Measurements from ENCODE around the gene CCDC136. TPM values are rescaled to one million over a fixed set of nuclear protein-coding genes. Genes with fewer than 3 reads are reported as not detected.

CCDC136 gene
- total RNA-seq, 1 experiment from 2014 or later: 1.1 TPM

GRCh38 chr7:128793181-128793547 lies 1.4 kb downstream of the CCDC136 start:
- in situ Hi-C loops (cut with HindIII; ENCODE audit: low pct_unique_long_range_greater_than_20kb, low sequenced_read_pairs) (no loop called here), intact Hi-C loops (cut with micrococcal nuclease; ENCODE audit: unreplicated experiment) (loop anchor here (5.0 kb wide), 1 partner anchor 89 kb away; no protein-coding TSS in a partner anchor)
- DNase-seq (ENCODE audit: low read depth, low spot score): no peak
- no peak for ATAC-seq
- no TSS peak for BruUV-seq (replicated peaks)
- POLR2A ChIA-PET: no interaction called here
- no peaks in the 10 kb centered on the region; the same call in 1 of the 2 replicates for H3K36me3 ChIP-seq (ENCODE audit: control insufficient read depth, insufficient read depth, low read length)
- no peaks in the 10 kb centered on the region; the same call in 1 of the 2 replicates for H3K4me1 ChIP-seq (ENCODE audit: control insufficient read depth, insufficient read depth, low read length)
- H3K4me3 ChIP-seq (ENCODE audit: low read depth in 2 of 2, low read length in 2 of 2): no peak overlapping the region
- H3K27ac ChIP-seq (ENCODE audit: low read length): no peak overlapping the region
- CTCF ChIA-PET: no interaction called here
- H3K9me3 ChIP-seq (ENCODE audit: control insufficient read depth, insufficient read depth, low read depth, low read length): no peaks in the 10 kb centered on the region
- H3K27me3 ChIP-seq (ENCODE audit: control insufficient read depth, insufficient read depth, low read length): peaks cover 7% of the 10 kb centered on the region
- TF ChIP-seq CTCF (IDR thresholded peaks at IDR 0.05) (no peak), POLR2AphosphoS5 (IDR thresholded peaks at IDR 0.05; ENCODE audit: low read depth, low read length) (no peak), SIN3A (IDR thresholded peaks at IDR 0.05; ENCODE audit: borderline replicate concordance, insufficient read depth, low read depth, low read length) (no peak), REST (IDR thresholded peaks at IDR 0.05; ENCODE audit: insufficient read depth in 1 of 2, low read depth in 2 of 2, low read length in 1 of 2) (no peak), TCF7L2 (IDR thresholded peaks at IDR 0.05; ENCODE audit: low read depth, low read length) (no peak)

GRCh38 chr7:128794020-128794419 lies 2.3 kb downstream of the CCDC136 start:
- intact Hi-C loops (cut with micrococcal nuclease; ENCODE audit: unreplicated experiment): loop anchor here (5.0 kb wide), 1 partner anchor 88 kb away; no protein-coding TSS in a partner anchor
- Histone ChIP-seq H3K36me3 (ENCODE audit: control insufficient read depth, insufficient read depth, low read length) (no peaks in the 10 kb centered on the region; the same call in 1 of the 2 replicates), H3K27ac (ENCODE audit: low read length) (no peak overlapping the region), H3K9me3 (ENCODE audit: control insufficient read depth, insufficient read depth, low read depth, low read length) (no peaks in the 10 kb centered on the region), H3K27me3 (ENCODE audit: control insufficient read depth, insufficient read depth, low read length) (peaks cover 7% of the 10 kb centered on the region), H3K4me1 (ENCODE audit: control insufficient read depth, insufficient read depth, low read length) (no peaks in the 10 kb centered on the region; the same call in 1 of the 2 replicates), H3K4me3 (ENCODE audit: low read depth in 2 of 2, low read length in 2 of 2) (no peak overlapping the region)
- TF ChIP-seq CTCF (IDR thresholded peaks at IDR 0.05) (peak; percentile 57), REST (IDR thresholded peaks at IDR 0.05; ENCODE audit: insufficient read depth in 1 of 2, low read depth in 2 of 2, low read length in 1 of 2) (no peak)
- in situ Hi-C loops (cut with HindIII; ENCODE audit: low pct_unique_long_range_greater_than_20kb, low sequenced_read_pairs): no loop called here
- BruUV-seq (replicated peaks): no TSS peak
- ChIA-PET POLR2A (interaction anchor here (0.8 kb wide), 1 partner anchor 90 kb away, joined by 3 read pairs; no protein-coding TSS in a partner anchor), CTCF (interaction anchor here (0.6 to 1.1 kb wide), 3 partner anchors 85 to 204 kb away, joined by 3 to 4 read pairs (median 3); no protein-coding TSS in a partner anchor)
- DNase-seq (ENCODE audit: low read depth, low spot score): no peak
- peak; percentile 39 for ATAC-seq

Data from Panc1 (cell line).